Measurements from ENCODE around the gene MINDY1. TPM values are rescaled to one million over a fixed set of nuclear protein-coding genes. Genes with fewer than 3 reads are reported as not detected.
A peak's percentile ranks its signal among the peaks of the same experiment; 100 is the strongest.

The MINDY1 gene
- total and polyA plus RNA-seq, 8 donors: 9.8 to 60.0 (median 28.5) TPM

GRCh38 chr1:150970808-150971582 lies 35.7 kb downstream of the MINDY1 start:
- TF ChIP-seq, protein P1, sequence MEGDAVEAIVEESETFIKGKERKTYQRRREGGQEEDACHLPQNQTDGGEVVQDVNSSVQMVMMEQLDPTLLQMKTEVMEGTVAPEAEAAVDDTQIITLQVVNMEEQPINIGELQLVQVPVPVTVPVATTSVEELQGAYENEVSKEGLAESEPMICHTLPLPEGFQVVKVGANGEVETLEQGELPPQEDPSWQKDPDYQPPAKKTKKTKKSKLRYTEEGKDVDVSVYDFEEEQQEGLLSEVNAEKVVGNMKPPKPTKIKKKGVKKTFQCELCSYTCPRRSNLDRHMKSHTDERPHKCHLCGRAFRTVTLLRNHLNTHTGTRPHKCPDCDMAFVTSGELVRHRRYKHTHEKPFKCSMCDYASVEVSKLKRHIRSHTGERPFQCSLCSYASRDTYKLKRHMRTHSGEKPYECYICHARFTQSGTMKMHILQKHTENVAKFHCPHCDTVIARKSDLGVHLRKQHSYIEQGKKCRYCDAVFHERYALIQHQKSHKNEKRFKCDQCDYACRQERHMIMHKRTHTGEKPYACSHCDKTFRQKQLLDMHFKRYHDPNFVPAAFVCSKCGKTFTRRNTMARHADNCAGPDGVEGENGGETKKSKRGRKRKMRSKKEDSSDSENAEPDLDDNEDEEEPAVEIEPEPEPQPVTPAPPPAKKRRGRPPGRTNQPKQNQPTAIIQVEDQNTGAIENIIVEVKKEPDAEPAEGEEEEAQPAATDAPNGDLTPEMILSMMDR (IDR thresholded peaks at IDR 0.05): no peak
- TF ChIP-seq POLR2AphosphoS5 (IDR thresholded peaks at IDR 0.05): peak; percentile 23 to 44 (median 43)
- 32 to 43% (median 37%) methylated on average over 9 to 11 of the region's 11 CpGs for WGBS, 5 donors
- H3K9me3 ChIP-seq: no peaks in the 10 kb centered on the region
- peak overlapping the region; percentile 80 to 97 (median 93) for H3K4me3 ChIP-seq
- H3K27ac ChIP-seq: peak overlapping the region; percentile 27 to 99 (median 91)
- intact Hi-C loops (cut with DNase I; ENCODE audit: low total_unique reads): no loop called here
- H3K27me3 ChIP-seq: no peaks in the 10 kb centered on the region
- H3K4me1 ChIP-seq: peaks cover 43 to 71% (median 62%) of the 10 kb centered on the region in 4 donors
- DNase-seq: peak; percentile 80 to 85
- H3K36me3 ChIP-seq: peaks cover 29 to 33% (median 31%) of the 10 kb centered on the region in 4 donors

DNA sequence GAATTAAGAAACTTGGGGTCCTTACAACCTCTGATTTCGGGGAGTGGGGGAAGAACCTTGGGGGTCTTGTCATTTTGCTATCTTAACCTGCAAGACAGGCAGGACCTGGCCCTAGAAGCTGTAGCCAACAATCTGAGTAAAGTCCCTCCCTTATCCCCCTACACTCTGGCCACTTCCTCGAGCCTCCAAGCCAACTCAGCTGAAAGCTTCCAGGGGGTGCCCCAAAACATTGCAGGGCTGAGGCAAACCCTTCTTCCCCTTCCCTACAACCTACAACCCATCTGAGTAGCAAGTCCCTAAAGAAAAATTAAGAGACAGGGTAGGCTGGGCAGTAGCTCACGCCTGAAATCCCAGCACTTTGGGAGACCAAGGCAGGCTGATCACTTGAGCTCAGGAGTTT lies 37.1 kb downstream of the MINDY1 start:
- peaks cover 43 to 60% (median 53%) of the 10 kb centered on the region in 4 donors for H3K4me1 ChIP-seq
- 67 to 76% (median 72%) methylated on average over 3 of the region's 3 CpGs for WGBS, 5 donors
- H3K36me3 ChIP-seq: peaks cover 43 to 46% (median 45%) of the 10 kb centered on the region in 4 donors
- intact Hi-C loops (cut with DNase I; ENCODE audit: low total_unique reads): no loop called here
- H3K9me3 ChIP-seq: no peaks in the 10 kb centered on the region
- peak overlapping the region in 3 of 5 donors; percentile 10 to 99 (median 97) for H3K27ac ChIP-seq
- no peak for TF ChIP-seq POLR2A (IDR thresholded peaks at IDR 0.05)
- TF ChIP-seq EP300 (IDR thresholded peaks at IDR 0.05): no peak
- no peak for TF ChIP-seq POLR2AphosphoS5 (IDR thresholded peaks at IDR 0.05)
- TF ChIP-seq, protein P1 (IDR thresholded peaks at IDR 0.05): no peak
- no peak overlapping the region for H3K4me3 ChIP-seq
- H3K27me3 ChIP-seq: no peaks in the 10 kb centered on the region
- DNase-seq: no peak

GRCh38 chr1:150968491-150968890 lies 38.2 kb downstream of the MINDY1 start:
- 78 to 91% (median 89%) methylated on average over 4 of the region's 4 CpGs for WGBS, 5 donors
- H3K27me3 ChIP-seq: no peaks in the 10 kb centered on the region
- H3K9me3 ChIP-seq: no peaks in the 10 kb centered on the region
- peaks cover 54 to 58% (median 56%) of the 10 kb centered on the region in 4 donors for H3K36me3 ChIP-seq
- no peak for DNase-seq
- intact Hi-C loops (cut with DNase I; ENCODE audit: low total_unique reads): no loop called here
- TF ChIP-seq POLR2AphosphoS5 (IDR thresholded peaks at IDR 0.05): no peak
- TF ChIP-seq, protein P1 (IDR thresholded peaks at IDR 0.05): no peak
- peak overlapping the region in 1 of 5 donors; percentile 32 for H3K27ac ChIP-seq
- H3K4me3 ChIP-seq: no peak overlapping the region
- H3K4me1 ChIP-seq: peaks cover 41 to 57% (median 50%) of the 10 kb centered on the region in 4 donors

DNA sequence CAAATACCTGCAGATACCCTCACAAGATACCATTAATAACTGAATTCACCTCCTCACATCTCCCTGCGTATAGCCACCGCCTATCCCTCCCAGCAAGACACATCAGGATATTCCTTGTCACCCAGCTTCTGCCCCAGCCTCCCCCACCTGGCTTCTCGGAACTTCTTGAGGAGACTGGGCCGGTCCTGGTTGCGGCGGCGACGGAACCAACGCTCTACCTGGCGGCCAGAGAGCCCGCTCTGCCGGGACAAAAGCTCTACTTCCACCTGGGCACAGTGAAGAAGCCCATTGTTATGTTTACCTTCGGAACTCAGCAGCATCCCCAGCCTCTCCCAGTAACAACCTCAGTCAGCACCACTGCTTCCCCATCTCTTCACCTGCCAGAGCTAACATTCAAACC lies 38.8 kb downstream of the MINDY1 start:
- TF ChIP-seq, protein P1 (IDR thresholded peaks at IDR 0.05): no peak
- TF ChIP-seq POLR2A (IDR thresholded peaks at IDR 0.05): no peak
- TF ChIP-seq POLR2AphosphoS5 (IDR thresholded peaks at IDR 0.05): no peak
- TF ChIP-seq EP300 (IDR thresholded peaks at IDR 0.05): no peak
- Histone ChIP-seq H3K9me3 (no peaks in the 10 kb centered on the region), H3K4me1 (peaks cover 36 to 52% (median 45%) of the 10 kb centered on the region in 4 donors), H3K36me3 (peaks cover 59 to 63% (median 61%) of the 10 kb centered on the region in 4 donors), H3K4me3 (no peak overlapping the region), H3K27me3 (no peaks in the 10 kb centered on the region), H3K27ac (peak overlapping the region in 1 of 5 donors; percentile 32)
- intact Hi-C loops (cut with DNase I; ENCODE audit: low total_unique reads): no loop called here
- 95 to 98% (median 97%) methylated on average over 13 of the region's 13 CpGs for WGBS, 5 donors
- no peak for DNase-seq

Measured in stomach (tissue), 9 donors.